Body of pancreas (tissue), 4 donors: ENCODE measurements around the gene WDR38. TPM values are rescaled to one million over a fixed set of nuclear protein-coding genes. Genes with fewer than 3 reads are reported as not detected.
A peak's percentile ranks its signal among the peaks of the same experiment; 100 is the strongest.

ENCODE experiments used
- ATAC-seq: fragments of 150-250 bp; one replicate; pipeline ENCODE4 v1.9.1; 2016
- DNase-seq, 4 donors: peaks; one replicate each; pipeline ENCODE4 v3.0.0-alpha.2; 2019
- H3K27ac ChIP-seq, 4 donors: fragments of 200-600 bp; sonication (generic); 1 replicate in 3 of 4; 2 replicates in 1 of 4; pipeline versions ENCODE4 v1.5.1 to v1.6.1; 2016 to 2019; ENCODE audit warnings: mild to moderate bottlenecking in 1 of 4, mixed read lengths in 1 of 4, moderate library complexity in 1 of 4
- H3K27me3 ChIP-seq, 2 donors: fragments of 200-600 bp; sonication (generic); one replicate each; pipeline ENCODE4 v1.6.0; 2016; ENCODE audit warnings: mild to moderate bottlenecking in 1 of 2
- H3K36me3 ChIP-seq, 2 donors: fragments of 200-600 bp; sonication (generic); replicated peaks in 1 of 2; 2 replicates each; pipeline ENCODE4 v1.5.1; 2016; ENCODE audit warnings: low read depth in 2 of 2; ENCODE audit not compliant: insufficient read depth in 1 of 2
- H3K4me1 ChIP-seq: fragments of 200-600 bp; sonication (generic); one replicate; pipeline ENCODE4 v1.6.0; 2016
- H3K4me3 ChIP-seq, 2 donors: fragments of 200-600 bp; sonication (generic); 1 replicate in 1 of 2; 2 replicates in 1 of 2; pipeline ENCODE4 v1.5.1; 2016 to 2019
- H3K9me3 ChIP-seq, 3 donors: fragments of 200-600 bp; sonication (generic); 1 replicate in 2 of 3; 2 replicates in 1 of 3; pipeline ENCODE4 v1.5.1; 2016
- CTCF ChIP-seq, 7 experiments: fragments of 450-650 bp in 4 of 7; fragments of 200-600 bp in 3 of 7; sonication (generic) in 3 of 7; IDR thresholded peaks; one replicate each; pipeline ENCODE4 v1.5.1; 2016 to 2019; ENCODE audit warnings: antibody characterized with exemption in 7 of 7
- POLR2A ChIP-seq, 3 donors: fragments of 450-650 bp; IDR thresholded peaks; one replicate each; pipeline ENCODE4 v1.6.1; 2016; ENCODE audit warnings: antibody characterized with exemption in 3 of 3, mild to moderate bottlenecking in 2 of 3
- WGBS, 2 donors: methylation state at CpG; one replicate each; pipeline ENCODE4 v1.1.5; 2017; 5-methylcytosine and 5-hydroxymethylcytosine counted together
- intact Hi-C: fragments of 100-400 bp; cut with DNase I; formaldehyde crosslinking; loops from one replicate; pipeline ENCODE4 v1.15.1; 2023
- total RNA-seq, 2 donors: library from RNA; depleted of rRNA; stranded (reverse); fragments of >200 nt; gene quantifications; one replicate each; pipeline ENCODE4 v1.1.0, GENCODE V29; 2016

Gene WDR38
- total RNA-seq, 2 donors from 2014 or later, result 0.78 TPM; not detected in 1

GRCh38 chr9:124853605-124854143 is 414 bp downstream of the WDR38 start:
- intact Hi-C loops, result loop anchor here (2.0 to 10.0 kb wide), 2 partner anchors 81 to 291 kb away; partner anchors contain the start of gene SCAI
- Histone ChIP-seq H3K27ac (no peak overlapping the region), H3K36me3 (peaks cover 12 to 14% of the 10 kb centered on the region in 2 donors), H3K4me1 (peaks cover 21% of the 10 kb centered on the region), H3K4me3 (peak overlapping the region in 1 of 2 donors; percentile 9), H3K27me3 (no peaks in the 10 kb centered on the region), H3K9me3 (no peaks in the 10 kb centered on the region)
- 52 to 66% methylated on average over 10 to 11 of the region's 11 CpGs for WGBS, 2 donors
- TF ChIP-seq POLR2A (IDR thresholded peaks at IDR 0.05) (no peak), CTCF (IDR thresholded peaks at IDR 0.05) (no peak)
- no peak for DNase-seq
- no peak for ATAC-seq

DNA sequence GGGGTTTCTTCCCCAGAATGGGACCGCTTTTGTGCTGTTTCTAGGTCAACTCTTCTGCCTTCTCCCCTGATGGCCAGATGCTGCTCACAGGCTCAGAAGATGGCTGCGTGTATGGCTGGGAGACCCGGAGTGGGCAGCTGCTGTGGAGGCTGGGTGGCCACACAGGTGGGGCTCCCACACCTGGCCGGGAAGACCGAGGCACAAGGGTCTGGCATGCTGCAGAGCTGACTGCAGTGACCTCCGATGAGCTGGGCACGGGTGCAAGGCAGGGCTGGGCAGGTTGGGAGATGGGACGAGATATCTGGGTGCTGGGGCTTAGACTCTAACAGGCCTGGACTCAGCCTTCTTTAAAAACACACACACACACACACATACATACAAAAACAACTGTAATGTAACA is 901 bp downstream of the WDR38 start:
- no peak overlapping the region for H3K27ac ChIP-seq
- 71 to 82% methylated on average over 1 to 8 of the region's 8 CpGs for WGBS, 2 donors

DNA sequence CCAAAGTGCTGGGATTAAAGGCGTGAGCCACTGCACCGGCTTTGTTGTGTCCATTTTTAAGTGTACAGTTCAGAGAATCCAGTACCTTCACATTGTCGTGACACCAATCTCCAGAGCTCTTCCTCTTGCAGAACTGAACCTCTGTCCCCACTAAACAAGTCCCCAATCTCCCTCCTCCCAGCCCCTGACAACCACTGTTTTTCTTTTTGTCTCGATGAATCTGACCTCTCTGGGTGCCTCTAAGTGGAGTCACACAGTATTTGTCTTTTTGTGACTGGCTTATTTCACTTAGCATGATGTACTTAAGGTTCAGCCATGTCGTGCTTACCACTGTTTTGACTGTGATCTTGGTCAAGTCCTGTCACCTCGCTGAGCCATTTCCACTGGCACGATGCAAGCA is 1.6 kb downstream of the WDR38 start:
- ATAC-seq (no peak), DNase-seq (no peak)
- Histone ChIP-seq H3K4me3 (no peak overlapping the region), H3K36me3 (peaks cover 14 to 21% of the 10 kb centered on the region in 2 donors), H3K4me1 (peaks cover 33% of the 10 kb centered on the region), H3K9me3 (no peaks in the 10 kb centered on the region), H3K27me3 (no peaks in the 10 kb centered on the region), H3K27ac (no peak overlapping the region)
- no peak for TF ChIP-seq POLR2A (IDR thresholded peaks at IDR 0.05)
- TF ChIP-seq CTCF (IDR thresholded peaks at IDR 0.05), result no peak
- intact Hi-C loops, result loop anchor here (2.0 to 10.0 kb wide), 2 partner anchors 82 to 290 kb away; partner anchors contain the start of gene SCAI
- 55 to 59% methylated on average over 7 of the region's 7 CpGs for WGBS, 2 donors

More for the DNA sequence above, 901 bp downstream of the WDR38 start:
- H3K4me3 ChIP-seq, result no peak overlapping the region
- peaks cover 26% of the 10 kb centered on the region for H3K4me1 ChIP-seq
- H3K9me3 ChIP-seq, result no peaks in the 10 kb centered on the region
- TF ChIP-seq POLR2A (IDR thresholded peaks at IDR 0.05), result no peak
- ATAC-seq (no peak), DNase-seq (no peak)
- H3K36me3 ChIP-seq, result peaks cover 14 to 15% of the 10 kb centered on the region in 2 donors
- no peaks in the 10 kb centered on the region for H3K27me3 ChIP-seq
- intact Hi-C loops, result loop anchor here (2.0 to 10.0 kb wide), 2 partner anchors 81 to 291 kb away; partner anchors contain the start of gene SCAI

GRCh38 chr9:124855566-124855943 is 2.3 kb downstream of the WDR38 start:
- ATAC-seq (no peak), DNase-seq (no peak)
- no peak overlapping the region for H3K4me3 ChIP-seq
- H3K27ac ChIP-seq, result no peak overlapping the region
- no peaks in the 10 kb centered on the region for H3K9me3 ChIP-seq
- peaks cover 14 to 25% of the 10 kb centered on the region in 2 donors for H3K36me3 ChIP-seq
- no peaks in the 10 kb centered on the region for H3K27me3 ChIP-seq
- intact Hi-C loops, result loop anchor here (2.0 to 10.0 kb wide), 2 partner anchors 83 to 289 kb away; partner anchors contain the start of gene SCAI
- peaks cover 40% of the 10 kb centered on the region for H3K4me1 ChIP-seq
- 75 to 79% methylated on average over 10 to 11 of the region's 18 CpGs for WGBS, 2 donors
- no peak for TF ChIP-seq CTCF (IDR thresholded peaks at IDR 0.05)
- no peak for TF ChIP-seq POLR2A (IDR thresholded peaks at IDR 0.05)

DNA sequence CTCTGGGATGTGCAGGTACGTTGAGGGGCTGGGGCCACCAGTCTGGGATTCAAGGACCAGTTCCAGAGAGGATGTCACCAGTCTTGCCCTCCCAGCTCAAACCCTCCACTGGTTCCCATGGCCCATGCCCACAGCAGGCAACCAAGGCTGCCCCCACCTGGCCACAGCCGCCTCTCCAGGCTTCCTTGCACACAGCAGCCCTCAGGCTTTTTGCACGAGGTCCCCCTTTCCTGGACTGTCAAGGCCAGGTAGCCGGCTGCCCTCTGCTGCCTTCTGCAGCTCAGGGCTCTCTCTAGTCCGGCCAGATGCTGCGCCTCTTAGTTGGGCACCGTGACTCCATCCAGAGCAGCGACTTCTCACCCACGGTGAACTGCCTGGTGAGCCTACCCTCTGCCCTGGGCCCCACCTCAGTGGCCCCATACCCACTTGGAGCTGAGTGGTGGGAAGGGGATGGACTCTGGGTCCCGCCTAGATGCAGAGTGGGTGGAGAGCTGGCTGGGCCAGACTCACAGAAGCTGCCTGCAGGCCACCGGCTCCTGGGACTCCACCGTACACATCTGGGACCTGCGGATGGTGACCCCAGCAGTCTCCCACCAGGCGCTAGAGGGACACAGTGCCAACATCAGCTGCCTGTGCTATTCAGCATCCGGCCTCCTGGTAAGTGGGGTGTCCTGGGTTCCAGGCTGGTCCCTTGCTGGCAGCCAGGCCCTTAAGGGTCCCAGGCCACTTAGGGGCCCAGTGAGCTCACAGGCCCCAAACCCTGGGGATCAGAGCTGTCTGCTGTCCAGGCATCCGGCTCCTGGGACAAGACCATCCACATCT is 2.9 kb downstream of the WDR38 start:
- no peak for TF ChIP-seq POLR2A (IDR thresholded peaks at IDR 0.05)
- peak in 4 of 7 experiments; percentile 24 to 47 (median 35) for TF ChIP-seq CTCF (IDR thresholded peaks at IDR 0.05)
- peak in 2 of 4 donors; percentile 41 to 60 for DNase-seq
- H3K36me3 ChIP-seq, result peaks cover 14 to 25% of the 10 kb centered on the region in 2 donors
- peaks cover 46% of the 10 kb centered on the region for H3K4me1 ChIP-seq
- WGBS, 2 donors, result 44 to 56% methylated on average over 3 to 12 of the region's 16 CpGs
- no peaks in the 10 kb centered on the region for H3K27me3 ChIP-seq
- H3K4me3 ChIP-seq, result no peak overlapping the region
- intact Hi-C loops, result loop anchor here (2.0 to 10.0 kb wide), 2 partner anchors 83 to 289 kb away; partner anchors contain the start of gene SCAI
- H3K27ac ChIP-seq, result no peak overlapping the region
- no peak for ATAC-seq
- H3K9me3 ChIP-seq, result no peaks in the 10 kb centered on the region
